HFF-Myc (cell line): ENCODE results near the gene NBEA.

Source experiments
- DNase-seq: peaks from one replicate; pipeline ENCODE4 v3.0.0-alpha.2; 2011; ENCODE audit warnings: low read depth; ENCODE audit errors: extremely low read depth
- H3K4me3 ChIP-seq: replicated peaks from 2 replicates; pipeline ENCODE4 v1.5.1; 2011; ENCODE audit warnings: low read depth, mild to moderate bottlenecking, control low read depth, low read length
- CTCF ChIP-seq: IDR thresholded peaks from 2 replicates; pipeline ENCODE4 v1.5.1; 2012; ENCODE audit warnings: mild to moderate bottlenecking, low read depth, low read length, control low read depth; ENCODE audit errors: missing control alignments

The NBEA gene

GRCh38 chr13:35349673-35350278 lies 407.7 kb downstream of the NBEA start:
- no peak for DNase-seq
- H3K4me3 ChIP-seq = no peak overlapping the region
- no peak for TF ChIP-seq CTCF

GRCh38 chr13:35354285-35354684 lies 412.2 kb downstream of the NBEA start:
- DNase-seq = no peak
- no peak for TF ChIP-seq CTCF
- H3K4me3 ChIP-seq = no peak overlapping the region

GRCh38 chr13:35354882-35355281 lies 412.8 kb downstream of the NBEA start:
- DNase-seq = no peak
- TF ChIP-seq CTCF = no peak
- H3K4me3 ChIP-seq = no peak overlapping the region

DNA sequence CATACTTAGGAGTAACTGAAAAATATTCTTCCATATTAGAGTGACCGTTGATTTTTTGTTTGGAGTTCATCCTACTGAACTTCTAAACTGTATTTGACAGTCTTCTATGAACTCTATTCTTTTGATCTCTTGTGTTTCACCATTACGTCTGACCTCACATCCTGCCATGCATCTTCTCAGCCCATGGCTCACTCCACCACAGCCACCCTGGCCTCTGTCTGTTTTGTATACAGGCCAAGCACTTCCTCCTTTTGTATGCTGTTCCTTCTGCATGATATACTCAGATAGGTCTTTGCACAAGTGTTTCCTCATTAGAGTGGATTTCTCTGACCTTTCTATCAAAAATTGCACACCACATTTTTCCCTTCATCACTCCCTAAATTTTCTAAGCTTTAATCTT lies 414.5 kb downstream of the NBEA start:
- TF ChIP-seq CTCF = no peak
- no peak for DNase-seq
- no peak overlapping the region for H3K4me3 ChIP-seq

DNA sequence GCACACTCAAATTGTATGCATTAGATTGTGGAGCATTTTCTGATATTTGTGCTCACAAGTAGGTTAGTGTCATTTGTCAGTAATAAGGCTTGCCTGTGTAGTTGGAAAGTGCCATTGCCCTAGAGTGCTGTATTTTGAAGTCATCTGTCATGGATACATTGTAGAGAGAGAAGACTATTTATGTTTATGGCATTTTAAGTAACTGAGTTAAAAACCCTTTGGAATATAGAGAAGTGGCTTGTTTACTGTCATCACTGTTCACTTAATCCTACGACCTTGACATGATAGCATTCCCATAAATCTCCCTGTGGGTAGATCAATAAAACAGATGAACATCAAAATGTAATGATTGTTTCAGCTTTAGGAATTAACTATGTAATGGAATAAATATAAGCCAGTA lies 423.8 kb downstream of the NBEA start:
- no peak for DNase-seq

GRCh38 chr13:35367586-35367985 lies 425.5 kb downstream of the NBEA start:
- no peak for TF ChIP-seq CTCF
- H3K4me3 ChIP-seq = no peak overlapping the region
- no peak for DNase-seq

More for the DNA sequence above, 423.8 kb downstream of the NBEA start:
- no peak for TF ChIP-seq CTCF
- no peak overlapping the region for H3K4me3 ChIP-seq

DNA sequence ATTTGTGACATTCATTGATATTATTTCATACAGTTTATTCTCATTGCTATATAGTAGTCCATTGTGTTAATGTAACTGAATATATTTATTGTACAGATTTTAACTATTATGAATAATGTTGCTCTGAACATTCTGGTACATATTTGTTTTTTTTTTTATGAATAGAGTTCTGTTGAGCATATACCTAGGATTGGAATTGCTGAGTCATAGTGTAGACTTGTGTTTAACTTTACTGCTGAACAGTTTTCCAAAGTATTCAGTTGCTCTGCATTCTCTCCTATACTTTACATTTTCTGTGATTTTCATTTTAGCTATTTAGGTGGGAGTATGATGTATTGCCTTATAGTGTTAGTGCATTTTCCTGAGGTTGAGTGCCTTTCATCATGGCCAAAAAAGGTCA lies 436.9 kb downstream of the NBEA start:
- no peak for DNase-seq
- TF ChIP-seq CTCF = no peak
- H3K4me3 ChIP-seq = no peak overlapping the region
